ENCODE measurements around the gene PXN. TPM values are rescaled to one million over a fixed set of nuclear protein-coding genes. Genes with fewer than 3 reads are reported as not detected.

Gene PXN
- polyA plus RNA-seq, 2 of the 4 experiments (the other 2 are of a cell fraction): 40.1 to 97.0 TPM

- H3K9me3 ChIP-seq: no peaks in the 10 kb centered on the region
- FAIRE-seq (no peak), ATAC-seq (peak in 1 of 2 experiments; percentile 10; a peak in 3 of 6 replicates), DNase-seq (ENCODE audit: low read depth in 1 of 2, low spot score in 1 of 2) (no peak)
- CTCF ChIA-PET: interaction anchor here (0.6 to 17.3 kb wide), 4 partner anchors 10 to 497 kb away, joined by 3 to 221 read pairs (median 31); partner anchors contain the start of genes PXN and SIRT4
- 1% methylated on average over 17 of the region's 17 CpGs for WGBS (ENCODE audit: missing lambda C conversion rate)
- POLR2A ChIA-PET: interaction anchor here (1.3 to 4.9 kb wide), 16 partner anchors 9 to 175 kb away, joined by 3 to 220 read pairs (median 12); partner anchors contain the start of genes COX6A1, PXN, RAB35 and RPLP0
- H3K4me2 ChIP-seq: peak overlapping the region; percentile 83
- H3K4me1 ChIP-seq: peaks cover 13% of the 10 kb centered on the region; the same call in 2 of the 3 replicates
- H3K27ac ChIP-seq: peak overlapping the region; percentile 91 to 96
- TF ChIP-seq JUNB (IDR thresholded peaks at IDR 0.05) (no peak), KDM5A (IDR thresholded peaks at IDR 0.05) (no peak), MAZ (IDR thresholded peaks at IDR 0.05; ENCODE audit: borderline replicate concordance, low read depth, low read length) (no peak), ZC3H11A (IDR thresholded peaks at IDR 0.05) (no peak), RFX5 (IDR thresholded peaks at IDR 0.05) (no peak), BHLHE40 (IDR thresholded peaks at IDR 0.05; ENCODE audit: low read depth, low read length) (no peak), TFCP2L1 (CRISPR knock-in tag; IDR thresholded peaks at IDR 0.05) (no peak), PBX3 (IDR thresholded peaks at IDR 0.05) (no peak), REST (IDR thresholded peaks at IDR 0.05) (no peak), SMC3 (IDR thresholded peaks at IDR 0.05) (no peak), CBX8 (IDR thresholded peaks at IDR 0.05) (no peak), SREBF2 (IDR thresholded peaks at IDR 0.05) (no peak), CHD2 (IDR thresholded peaks at IDR 0.05; ENCODE audit: low read length, partially characterized antibody) (no peak), RAD21 (conservative IDR thresholded peaks at IDR 0.05 in 1 of 2, IDR thresholded peaks at IDR 0.05 in 1 of 2) (no peak), RARB (CRISPR knock-in tag; IDR thresholded peaks at IDR 0.05) (no peak), EHMT2 (IDR thresholded peaks at IDR 0.05; ENCODE audit: low read depth) (no peak), ATOH8 (CRISPR knock-in tag; IDR thresholded peaks at IDR 0.05; ENCODE audit: low read depth) (no peak)
- TF ChIP-seq, protein P1, sequence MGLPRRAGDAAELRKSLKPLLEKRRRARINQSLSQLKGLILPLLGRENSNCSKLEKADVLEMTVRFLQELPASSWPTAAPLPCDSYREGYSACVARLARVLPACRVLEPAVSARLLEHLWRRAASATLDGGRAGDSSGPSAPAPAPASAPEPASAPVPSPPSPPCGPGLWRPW (IDR thresholded peaks at IDR 0.05): no peak
- TF ChIP-seq, protein P2, sequence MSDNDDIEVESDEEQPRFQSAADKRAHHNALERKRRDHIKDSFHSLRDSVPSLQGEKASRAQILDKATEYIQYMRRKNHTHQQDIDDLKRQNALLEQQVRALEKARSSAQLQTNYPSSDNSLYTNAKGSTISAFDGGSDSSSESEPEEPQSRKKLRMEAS (IDR thresholded peaks at IDR 0.05): no peak
- H3K4me3 ChIP-seq: peak overlapping the region; percentile 55
Measured at GRCh38 chr12:120292411-120292660, 26.8 kb upstream of the PXN start.

- Histone ChIP-seq H3K4me1 (peaks cover 13% of the 10 kb centered on the region; the same call in 2 of the 3 replicates), H3K27ac (peak overlapping the region; percentile 66 to 85), H3K9me3 (no peaks in the 10 kb centered on the region), H3K4me2 (peak overlapping the region; percentile 83), H3K4me3 (peak overlapping the region; percentile 41)
- peak; percentile 10 to 41; a peak in 4 of 6 replicates for ATAC-seq
- 9% methylated on average over 22 of the region's 22 CpGs for WGBS (ENCODE audit: missing lambda C conversion rate)
- DNase-seq (ENCODE audit: low read depth in 1 of 2, low spot score in 1 of 2): peak; percentile 25 to 74
- 0 out of 2 replicates have a peak, but pooled peaks have one; percentile 8 for TF ChIP-seq ATOH8 (CRISPR knock-in tag; IDR thresholded peaks at IDR 0.05; ENCODE audit: low read depth)
- TF ChIP-seq HOXA7 (CRISPR knock-in tag; IDR thresholded peaks at IDR 0.05): no peak
- peak; percentile 3; the same call in 1 of the 2 replicates for TF ChIP-seq ESRRA (IDR thresholded peaks at IDR 0.05; ENCODE audit: borderline replicate concordance, low read length)
- no peak for TF ChIP-seq EHF (CRISPR knock-in tag; IDR thresholded peaks at IDR 0.05)
- peak in 1 of 2 experiments; percentile 72; a peak in 2 of 4 replicates for TF ChIP-seq CEBPB (IDR thresholded peaks at IDR 0.05)
- peak; percentile 51; the same call in 1 of the 2 replicates for TF ChIP-seq E2F6 (IDR thresholded peaks at IDR 0.05; ENCODE audit: borderline replicate concordance, low read depth)
- TF ChIP-seq SMC3 (IDR thresholded peaks at IDR 0.05): no peak
- FAIRE-seq: no peak
- ChIA-PET POLR2A (interaction anchor here (0.7 to 4.9 kb wide), 26 partner anchors 8 to 384 kb away, joined by 3 to 220 read pairs (median 8); partner anchors contain the start of genes COX6A1, PXN, RAB35 and RPLP0), CTCF (interaction anchor here (0.7 to 17.3 kb wide), 9 partner anchors 12 to 97 kb away, joined by 4 to 221 read pairs (median 7); partner anchors contain the start of genes PXN, RPLP0 and SIRT4)
Measured at GRCh38 chr12:120290609-120291305, 25.2 kb upstream of the PXN start.

All from A549 (cell line).